K562 (cell line): Measurements from ENCODE around the gene MRPL38. TPM values are rescaled to one million over a fixed set of nuclear protein-coding genes. Genes with fewer than 3 reads are reported as not detected.

Experiments used
- ATAC-seq: fragments of 200-7000 bp; cut with Tn5 transposase; 3 replicates; pipeline ENCODE4 v1.9.1; 2020; ENCODE audit warnings: moderate library complexity
- BruUV-seq: library from RNA; stranded (reverse); fragments of 400-500 nt; replicated peaks from 2 replicates; lab custom pipeline; 2021; lab: Mats Ljungman, UMichigan
- CTCF ChIA-PET: fragments of 300-600 bp; formaldehyde crosslinking; extraction: SDS; loops from one replicate; lab custom pipeline; 2021; ENCODE audit warnings: low intra/inter-chr PET ratio; lab: Yijun Ruan, JAX
- POLR2A ChIA-PET: fragments of 300-600, 350-650 bp; sonication (Branson Sonifier 250); formaldehyde crosslinking; extraction: SDS; loops from one replicate; lab custom pipeline; 2021; ENCODE audit warnings: antibody characterized with exemption, inconsistent platforms; lab: Yijun Ruan, JAX
- DNase-seq, 4 experiments: peaks; one replicate each; pipeline versions ENCODE4 v3.0.0 to v3.0.0-alpha.2; 2011 to 2018; ENCODE audit warnings: low spot score in 3 of 4, mixed read lengths in 3 of 4; ENCODE audit errors: extremely low read depth in 1 of 4
- FAIRE-seq: peaks from 2 replicates; lab custom pipeline; 2011; peaks lifted over from hg19 to GRCh38; lab: Jason Lieb, UNC
- H2AFZ ChIP-seq: 2 replicates; pipeline ENCODE4 v1.6.0; 2011; ENCODE audit warnings: low read depth, low read length, control low read depth, inconsistent platforms
- H3K27ac ChIP-seq: fragments of 200-600 bp; 3 replicates; pipeline ENCODE4 v1.8.0; 2011; ENCODE audit warnings: low read depth, mild to moderate bottlenecking, control low read depth, inconsistent platforms, low read length, moderate library complexity, mixed read lengths; ENCODE audit errors: extremely low read depth
- H3K27me3 ChIP-seq, 2 experiments: fragments of 300-600 bp in 1 of 2; 2 replicates in 1 of 2; 3 replicates in 1 of 2; pipeline versions ENCODE4 v1.6.0 to v1.8.0; 2011; ENCODE audit warnings: inconsistent platforms in 2 of 2, low read length in 2 of 2, mild to moderate bottlenecking in 1 of 2, mixed read lengths in 1 of 2, moderate library complexity in 1 of 2; ENCODE audit not compliant: control insufficient read depth in 2 of 2, insufficient read depth in 2 of 2
- H3K36me3 ChIP-seq: fragments of 300-600 bp; 3 replicates; pipeline ENCODE4 v1.8.0; 2011; ENCODE audit warnings: mild to moderate bottlenecking, low read length, inconsistent platforms; ENCODE audit not compliant: control insufficient read depth, insufficient read depth
- H3K4me1 ChIP-seq, 2 experiments: fragments of 200-600 bp in 1 of 2; replicated peaks in 1 of 2; 2 replicates in 1 of 2; 3 replicates in 1 of 2; pipeline versions ENCODE4 v1.5.1 to v1.8.0; 2011; ENCODE audit warnings: inconsistent platforms in 2 of 2, low read length in 2 of 2, mild to moderate bottlenecking in 1 of 2, mixed read lengths in 1 of 2, moderate library complexity in 1 of 2; ENCODE audit not compliant: control insufficient read depth in 2 of 2, insufficient read depth in 2 of 2
- H3K4me2 ChIP-seq: 2 replicates; pipeline ENCODE4 v1.6.1; 2011; ENCODE audit warnings: low read length, control low read depth, inconsistent platforms, mixed read lengths; ENCODE audit not compliant: insufficient read depth
- H3K4me3 ChIP-seq: fragments of 200-600 bp; sonication (generic), shearing (Covaris generic); 2 replicates; pipeline ENCODE4 v1.5.1; 2016; ENCODE audit warnings: control low read depth, inconsistent platforms
- H3K79me2 ChIP-seq: fragments of 200-600 bp; 3 replicates; pipeline ENCODE4 v1.8.0; 2011; ENCODE audit warnings: low read length, inconsistent platforms; ENCODE audit not compliant: control insufficient read depth, insufficient read depth
- H3K9ac ChIP-seq, 2 experiments: 2 replicates each; pipeline versions ENCODE4 v1.6.0 to v1.6.1; 2011; ENCODE audit warnings: low read depth in 2 of 2, low read length in 2 of 2, control low read depth in 1 of 2, inconsistent platforms in 1 of 2, mild to moderate bottlenecking in 1 of 2, mixed read lengths in 1 of 2; ENCODE audit not compliant: insufficient read depth in 1 of 2
- H3K9me1 ChIP-seq: one replicate; pipeline ENCODE4 v1.6.0; 2011; ENCODE audit warnings: inconsistent platforms, mild to moderate bottlenecking, low read length, moderate library complexity; ENCODE audit not compliant: control insufficient read depth, insufficient read depth
- H3K9me3 ChIP-seq: replicated peaks from 2 replicates; pipeline ENCODE4 v1.5.1; 2011; ENCODE audit warnings: low read depth, low read length, inconsistent platforms; ENCODE audit not compliant: control insufficient read depth, insufficient read depth
- H4K20me1 ChIP-seq: replicated peaks from 2 replicates; pipeline ENCODE4 v1.6.1; 2011; ENCODE audit warnings: low read length, inconsistent platforms, mixed read lengths; ENCODE audit not compliant: control insufficient read depth, insufficient read depth
- CBFA2T2 ChIP-seq: fragments of 450-650 bp; conservative IDR thresholded peaks from 2 replicates; pipeline ENCODE4 v1.6.1; 2017; ENCODE audit warnings: mild to moderate bottlenecking
- CCAR2 ChIP-seq: fragments of 200-400 bp; formaldehyde crosslinking; IDR thresholded peaks from 2 replicates; pipeline ENCODE4 v1.6.1; 2017; ENCODE audit warnings: mild to moderate bottlenecking, low read depth, low read length
- DMBX1 ChIP-seq: fragments of 250-450 bp; sonication (Bioruptor Pico); IDR thresholded peaks from 2 replicates; pipeline ENCODE4 v1.8.0; 2022; ENCODE audit warnings: inconsistent platforms, mild to moderate bottlenecking, moderate library complexity, borderline replicate concordance
- ETV6 ChIP-seq, 3 experiments: fragments of 150-350 bp in 1 of 3; sonication (generic) in 1 of 3; formaldehyde crosslinking in 1 of 3; IDR thresholded peaks; 2 replicates each; pipeline versions ENCODE4 v1.6.1 to v1.8.0; 2014 to 2022; ENCODE audit warnings: borderline replicate concordance in 2 of 3, low read depth in 2 of 3, antibody characterized with exemption in 1 of 3, low read length in 1 of 3, mild to moderate bottlenecking in 1 of 3, missing genetic modification reagents in 1 of 3
- FOXA1 ChIP-seq: fragments of 450-650 bp; IDR thresholded peaks from 2 replicates; pipeline ENCODE4 v1.6.1; 2016; ENCODE audit warnings: mild to moderate bottlenecking, borderline replicate concordance
- GATA2 ChIP-seq: sonication (generic); formaldehyde crosslinking; IDR thresholded peaks from 2 replicates; pipeline ENCODE4 v1.4.0; 2020; ENCODE audit warnings: mild to moderate bottlenecking, missing genetic modification reagents
- HDAC3 ChIP-seq: fragments of 450-650 bp; IDR thresholded peaks from 2 replicates; pipeline ENCODE4 v1.6.1; 2018; ENCODE audit warnings: borderline replicate concordance, mild to moderate bottlenecking, moderate library complexity; ENCODE audit not compliant: partially characterized antibody
- HNRNPL ChIP-seq: fragments of 200-400 bp; formaldehyde crosslinking; IDR thresholded peaks from 2 replicates; pipeline ENCODE4 v1.6.1; 2017; ENCODE audit warnings: low read depth, mild to moderate bottlenecking, low read length
- MBD1 ChIP-seq: fragments of 250-450 bp; sonication (Bioruptor Pico); IDR thresholded peaks from 2 replicates; pipeline ENCODE4 v1.8.0; 2022; ENCODE audit warnings: inconsistent platforms
- MBD2 ChIP-seq: sonication (generic); IDR thresholded peaks from 2 replicates; pipeline ENCODE4 v1.6.1; 2016; ENCODE audit warnings: low read depth, borderline replicate concordance
- PRMT5 ChIP-seq: sonication (generic); formaldehyde crosslinking; IDR thresholded peaks from 2 replicates; pipeline ENCODE4 v1.5.0; 2020; ENCODE audit warnings: missing genetic modification reagents
- RBBP5 ChIP-seq: fragments of 200-600 bp; sonication (generic); IDR thresholded peaks from 2 replicates; pipeline ENCODE4 v1.6.1; 2012; ENCODE audit warnings: borderline replicate concordance, mild to moderate bottlenecking, low read length, control low read depth, inconsistent platforms; ENCODE audit not compliant: insufficient read depth, poor library complexity, severe bottlenecking
- RBM14 ChIP-seq: fragments of 200-400 bp; formaldehyde crosslinking; IDR thresholded peaks from 2 replicates; pipeline ENCODE4 v1.6.1; 2018; ENCODE audit warnings: low read depth, mild to moderate bottlenecking, low read length, moderate library complexity, borderline replicate concordance; ENCODE audit not compliant: insufficient read depth
- SLC30A9 ChIP-seq: fragments of 250-450 bp; sonication (Bioruptor Pico); IDR thresholded peaks from 2 replicates; pipeline ENCODE4 v1.8.0; 2022; ENCODE audit warnings: mild to moderate bottlenecking, moderate library complexity
- SP1 ChIP-seq: sonication (generic); formaldehyde crosslinking; IDR thresholded peaks from 2 replicates; pipeline ENCODE4 v1.8.1; 2022; ENCODE audit warnings: mild to moderate bottlenecking, missing genetic modification reagents
- SRSF7 ChIP-seq: fragments of 200-400 bp; formaldehyde crosslinking; optimal IDR thresholded peaks from 2 replicates; pipeline ENCODE3; 2017; ENCODE audit warnings: mild to moderate bottlenecking, low read depth, low read length
- TAL1 ChIP-seq: fragments of 450-650 bp; IDR thresholded peaks from 2 replicates; pipeline ENCODE4 v1.6.1; 2016; ENCODE audit warnings: mild to moderate bottlenecking
- ZNF3 ChIP-seq: fragments of 250-450 bp; sonication (Bioruptor Pico); IDR thresholded peaks from 2 replicates; pipeline ENCODE4 v1.5.0; 2021; ENCODE audit warnings: mild to moderate bottlenecking, moderate library complexity
- WGBS: fragments of 100-300 bp; shearing (Covaris generic); methylation state at CpG from one replicate; pipeline ENCODE4 v1.1.6; 2016; ENCODE audit warnings: low coverage, mixed read lengths; ENCODE audit not compliant: insufficient coverage; ENCODE audit errors: missing lambda C conversion rate; 5-methylcytosine and 5-hydroxymethylcytosine counted together
- in situ Hi-C: fragments of 300-500 bp; cut with MboI; formaldehyde crosslinking; loops from 4 replicates; pipeline ENCODE4 v1.15.0; 2018; ENCODE audit warnings: inconsistent platforms, mixed read lengths
- intact Hi-C: fragments of 100-400 bp; cut with micrococcal nuclease; formaldehyde crosslinking; loops from 2 replicates; pipeline ENCODE4 v1.14.2; 2022
- polyA plus RNA-seq, 8 experiments: library from polyadenylated mRNA; depleted of rRNA in 4 of 8; stranded (reverse) in 5 of 8; unstranded in 3 of 8; fragments of >200 nt; fragmentation: Nextera tagmentation in 2 of 8; fragmentation: Illumina TruSeq in 1 of 8; extraction: Ambion mirVana in 2 of 8; extraction: Trizol in 1 of 8; gene quantifications; 2 replicates each; pipeline versions ENCODE4 v1.2.1 to v1.2.3, GENCODE V29; 2011 to 2014; ENCODE audit warnings: inconsistent platforms in 1 of 8, missing spikeins in 1 of 8
- total RNA-seq, 7 experiments: library from RNA; depleted of rRNA in 6 of 7; stranded (reverse); fragments of >200 nt in 6 of 7; fragmentation: Illumina TruSeq in 2 of 7; extraction: Trizol in 2 of 7; gene quantifications; 2 replicates each; pipeline versions ENCODE4 v1.2.1 to v1.2.3, GENCODE V29; 2011 to 2021; ENCODE audit warnings: low replicate concordance in 1 of 7

The MRPL38 gene
- total and polyA plus RNA-seq, 9 of the 15 experiments (the other 6 are each of a cell fraction or from before 2014, with no cell fraction given): 4.5 to 154 (median 48.5) TPM

- TF ChIP-seq FOXA1 (no peak), SRSF7 (no peak), TAL1 (peak; percentile 41; the same call in 1 of the 2 replicates), GATA2 (CRISPR knock-in tag) (no peak)
Measured at GRCh38 chr17:75950855-75951554, 46.3 kb upstream of the MRPL38 start (continued).

DNA sequence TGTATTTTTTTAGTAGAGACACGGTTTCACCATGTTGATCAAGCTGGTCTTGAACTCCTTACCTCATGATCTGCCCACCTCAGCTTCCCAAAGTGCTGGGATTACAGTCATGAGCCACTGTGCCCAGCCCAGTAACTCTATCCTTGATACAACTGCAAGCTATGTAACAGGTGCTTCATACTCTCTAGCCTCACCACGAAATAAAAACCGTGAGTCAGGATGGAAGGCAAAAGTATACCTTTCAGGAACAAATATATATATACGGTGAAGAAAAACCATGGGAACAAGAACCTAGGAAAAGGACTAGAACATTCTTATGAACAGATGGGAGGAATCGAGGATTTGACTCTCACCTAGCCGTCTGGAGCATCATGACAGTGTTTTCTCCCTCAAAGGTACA, 45.7 kb upstream of the MRPL38 start:
- H3K27ac ChIP-seq: no peak overlapping the region
- H3K4me2 ChIP-seq: no peak overlapping the region
- H3K27me3 ChIP-seq: no peaks in the 10 kb centered on the region
- no peaks in the 10 kb centered on the region for H3K9me3 ChIP-seq
- peaks cover 3 to 18% of the 10 kb centered on the region in 2 experiments; a peak in 4 of 5 replicates for H3K4me1 ChIP-seq
- no peak overlapping the region for H3K4me3 ChIP-seq
- intact Hi-C loops: no loop called here
- FAIRE-seq (no peak), ATAC-seq (no peak), DNase-seq (no peak)
- H3K79me2 ChIP-seq: no peaks in the 10 kb centered on the region
- no peaks in the 10 kb centered on the region for H3K9me1 ChIP-seq
- no TSS peak for BruUV-seq
- H3K9ac ChIP-seq: peak overlapping the region in 1 of 2 experiments; percentile 29; a peak in 1 of 4 replicates
- WGBS: 82% methylated on average over 6 of the region's 6 CpGs
- ChIA-PET CTCF (no interaction called here), POLR2A (interaction anchor here (0.5 to 3.6 kb wide), 5 partner anchors 9 to 1077 kb away, joined by 3 to 15 read pairs (median 4); partner anchors contain the start of genes FBF1 and FDXR)
- peaks cover 63% of the 10 kb centered on the region; the same call in 2 of the 3 replicates for H3K36me3 ChIP-seq
- H2AFZ ChIP-seq: no peak overlapping the region
- no peaks in the 10 kb centered on the region for H4K20me1 ChIP-seq
- in situ Hi-C loops: no loop called here
- TF ChIP-seq RBM14 (no peak), HNRNPL (no peak), PRMT5 (CRISPR knock-in tag) (no peak), HDAC3 (no peak), SRSF7 (no peak), CCAR2 (no peak), RBBP5 (no peak), CBFA2T2 (no peak), MBD1 (CRISPR knock-in tag) (no peak), SP1 (CRISPR knock-in tag) (no peak), DMBX1 (CRISPR knock-in tag) (no peak), SLC30A9 (CRISPR knock-in tag) (no peak), ETV6 (IDR thresholded peaks at IDR 0.05; ENCODE audit: borderline replicate concordance in 1 of 2, low read depth in 2 of 2, low read length in 1 of 2) (no peak), ETV6 (CRISPR knock-in tag; IDR thresholded peaks at IDR 0.05; ENCODE audit: borderline replicate concordance) (no peak), ZNF3 (CRISPR knock-in tag) (no peak), MBD2 (no peak)
